GM12878 (cell line): ENCODE results near the gene MBD6. TPM values are rescaled to one million over a fixed set of nuclear protein-coding genes. Genes with fewer than 3 reads are reported as not detected.
A peak's percentile ranks its signal among the peaks of the same experiment; 100 is the strongest.

Source experiments
- ASH2L ChIP-seq: fragments of 300-600, 200-600 bp; sonication (generic); IDR thresholded peaks from 2 replicates; pipeline ENCODE4 v1.6.1; 2017; ENCODE audit warnings: low read depth, mild to moderate bottlenecking, borderline replicate concordance
- ATF7 ChIP-seq: fragments of 450-650 bp; IDR thresholded peaks from 2 replicates; pipeline ENCODE4 v1.6.1; 2016; ENCODE audit warnings: low read depth, mild to moderate bottlenecking
- BCL11A ChIP-seq: IDR thresholded peaks from 2 replicates; pipeline ENCODE4 v1.6.1; 2011; ENCODE audit warnings: low read depth, low read length
- BHLHE40 ChIP-seq, 2 experiments: fragments of 450-650 bp in 1 of 2; IDR thresholded peaks; 2 replicates each; pipeline ENCODE4 v1.6.1; 2011 to 2017; ENCODE audit warnings: low read depth in 2 of 2, borderline replicate concordance in 1 of 2, improper control_type of control experiment in 1 of 2, low read length in 1 of 2, mild to moderate bottlenecking in 1 of 2
- CHD2 ChIP-seq: IDR thresholded peaks from 2 replicates; pipeline ENCODE4 v1.6.1; 2011; ENCODE audit warnings: low read depth, low read length, improper control_type of control experiment, borderline replicate concordance
- EP300 ChIP-seq, 2 experiments: fragments of 150-350 bp in 1 of 2; IDR thresholded peaks; 2 replicates each; pipeline ENCODE4 v1.6.1; 2011 to 2012; ENCODE audit warnings: low read depth in 2 of 2, low read length in 2 of 2, borderline replicate concordance in 1 of 2, improper control_type of control experiment in 1 of 2, inconsistent platforms in 1 of 2; ENCODE audit not compliant: control insufficient read depth in 1 of 2
- FOXK2 ChIP-seq: fragments of 450-650 bp; IDR thresholded peaks from 2 replicates; pipeline ENCODE4 v1.6.1; 2017; ENCODE audit warnings: mild to moderate bottlenecking, moderate library complexity
- HDAC2 ChIP-seq: fragments of 200-600 bp; sonication (generic); IDR thresholded peaks from 2 replicates; pipeline ENCODE4 v1.6.1; 2017
- POLR2AphosphoS2 ChIP-seq: IDR thresholded peaks from 2 replicates; pipeline ENCODE4 v1.6.1; 2011; ENCODE audit warnings: low read depth, mild to moderate bottlenecking, low read length, improper control_type of control experiment, moderate library complexity
- POU2F2 ChIP-seq: IDR thresholded peaks from 3 replicates; pipeline ENCODE4 v1.6.1; 2011; ENCODE audit warnings: low read depth, mild to moderate bottlenecking, low read length, borderline replicate concordance
- RB1 ChIP-seq: fragments of 450-650 bp; formaldehyde crosslinking; IDR thresholded peaks from 2 replicates; pipeline ENCODE4 v1.6.1; 2017; ENCODE audit warnings: mild to moderate bottlenecking, borderline replicate concordance
- RUNX3 ChIP-seq: IDR thresholded peaks from 2 replicates; pipeline ENCODE4 v1.6.1; 2012; ENCODE audit warnings: low read length, inconsistent platforms
- SREBF2 ChIP-seq: IDR thresholded peaks from 2 replicates; pipeline ENCODE4 v1.6.1; 2012; ENCODE audit warnings: mild to moderate bottlenecking, low read length
- TAF1 ChIP-seq: IDR thresholded peaks from 2 replicates; pipeline ENCODE4 v1.6.1; 2011; ENCODE audit warnings: mild to moderate bottlenecking, low read depth, low read length, borderline replicate concordance
- ZNF207 ChIP-seq: fragments of 450-650 bp; IDR thresholded peaks from 2 replicates; pipeline ENCODE4 v1.6.1; 2014; ENCODE audit warnings: antibody characterized with exemption, mild to moderate bottlenecking, borderline replicate concordance
- ZNF384 ChIP-seq: IDR thresholded peaks from 2 replicates; pipeline ENCODE4 v1.6.1; 2012; ENCODE audit warnings: low read depth, mild to moderate bottlenecking, low read length, improper control_type of control experiment, borderline replicate concordance
- ZZZ3 ChIP-seq: IDR thresholded peaks from 2 replicates; pipeline ENCODE4 v1.6.1; 2011; ENCODE audit warnings: low read depth; ENCODE audit not compliant: control insufficient read depth, insufficient read length
- polyA plus RNA-seq, 11 experiments: library from polyadenylated mRNA; depleted of rRNA in 4 of 11; unstranded in 6 of 11; stranded (reverse) in 5 of 11; fragments of >200 nt; fragmentation: Nextera tagmentation in 4 of 11; fragmentation: Illumina TruSeq in 1 of 11; extraction: Ambion mirVana in 4 of 11; extraction: Trizol in 1 of 11; gene quantifications; 1 replicate in 1 of 11; 2 replicates in 10 of 11; pipeline versions ENCODE4 v1.2.1 to v1.2.3, GENCODE V29; 2011 to 2016; ENCODE audit warnings: inconsistent platforms in 2 of 11, missing spikeins in 2 of 11, low read depth in 1 of 11
- total RNA-seq, 4 experiments: library from RNA; depleted of rRNA in 3 of 4; stranded (reverse); fragments of >200 nt in 3 of 4; fragmentation: Illumina TruSeq in 1 of 4; extraction: Trizol in 1 of 4; gene quantifications; 2 replicates each; pipeline versions ENCODE4 v1.2.1 to v1.2.3, GENCODE V29; 2013 to 2021
- TF ChIP-seq, protein P1 (sequence below): fragments of 450-650 bp; IDR thresholded peaks from 2 replicates; pipeline ENCODE4 v1.6.1; 2016; ENCODE audit warnings: mild to moderate bottlenecking
- TF ChIP-seq, protein P2 (sequence below): fragments of 450-650 bp; formaldehyde crosslinking; IDR thresholded peaks from 2 replicates; pipeline ENCODE4 v1.5.0; 2022; ENCODE audit warnings: mild to moderate bottlenecking, missing genetic modification characterization
- TF ChIP-seq, protein P3 (sequence below): fragments of 450-650 bp; IDR thresholded peaks from 2 replicates; pipeline ENCODE4 v1.6.1; 2016; ENCODE audit warnings: mild to moderate bottlenecking, moderate library complexity, borderline replicate concordance

The MBD6 gene
- total and polyA plus RNA-seq, 10 of the 15 experiments (the other 5 are each of a cell fraction or from before 2014, with no cell fraction given): 1.5 to 52.7 (median 6.8) TPM

DNA sequence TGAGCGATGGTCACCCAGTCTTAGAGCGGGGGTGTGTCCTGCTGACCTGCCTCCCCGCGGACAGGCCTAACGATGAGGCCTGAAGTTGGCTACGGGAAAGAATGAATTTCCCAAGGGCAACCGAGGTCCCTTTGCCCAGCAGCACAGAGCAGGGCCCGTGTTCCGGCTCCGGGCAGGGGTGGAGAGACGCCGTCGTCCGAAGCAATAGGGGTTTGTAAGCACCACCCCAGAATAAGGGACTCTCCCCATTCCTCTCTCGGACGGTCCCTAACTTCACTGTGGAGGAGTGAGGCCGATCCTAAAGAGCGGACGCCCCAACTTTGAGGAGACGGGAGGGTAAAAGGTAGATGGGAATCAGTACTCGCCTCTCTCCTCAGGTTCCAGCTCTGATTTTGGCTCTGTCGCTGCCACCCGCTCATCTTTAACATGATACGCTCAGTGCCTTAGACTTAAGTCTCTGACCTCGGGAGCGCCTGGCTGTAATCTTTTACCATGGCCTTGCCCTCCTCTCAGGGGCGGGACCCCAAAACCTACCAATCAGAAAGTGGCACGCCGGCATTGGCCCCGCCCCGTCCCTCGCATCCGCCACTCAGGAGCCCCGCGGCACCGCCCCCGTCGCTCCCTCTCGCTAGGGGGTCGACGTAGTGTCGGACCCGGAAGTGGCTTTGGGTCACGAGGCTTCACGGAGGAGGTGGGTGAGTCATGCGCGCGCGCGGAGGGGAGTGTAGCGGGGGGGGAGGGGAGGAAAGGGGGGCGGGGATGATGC, 2.4 kb upstream of the MBD6 start, which contains the start of gene DDIT3 (continued):
- peak; percentile 98 for TF ChIP-seq POU2F2
- no peak for TF ChIP-seq SREBF2
- TF ChIP-seq FOXK2: no peak
- peak; percentile 99 for TF ChIP-seq POLR2AphosphoS2
- TF ChIP-seq RB1: peak; percentile 84
- TF ChIP-seq, protein P1, sequence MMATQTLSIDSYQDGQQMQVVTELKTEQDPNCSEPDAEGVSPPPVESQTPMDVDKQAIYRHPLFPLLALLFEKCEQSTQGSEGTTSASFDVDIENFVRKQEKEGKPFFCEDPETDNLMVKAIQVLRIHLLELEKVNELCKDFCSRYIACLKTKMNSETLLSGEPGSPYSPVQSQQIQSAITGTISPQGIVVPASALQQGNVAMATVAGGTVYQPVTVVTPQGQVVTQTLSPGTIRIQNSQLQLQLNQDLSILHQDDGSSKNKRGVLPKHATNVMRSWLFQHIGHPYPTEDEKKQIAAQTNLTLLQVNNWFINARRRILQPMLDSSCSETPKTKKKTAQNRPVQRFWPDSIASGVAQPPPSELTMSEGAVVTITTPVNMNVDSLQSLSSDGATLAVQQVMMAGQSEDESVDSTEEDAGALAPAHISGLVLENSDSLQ: peak; percentile 95
- peak; percentile 81 for TF ChIP-seq CHD2
- no peak for TF ChIP-seq HDAC2
- TF ChIP-seq TAF1: peak; percentile 97
- TF ChIP-seq ZNF207: 0 out of 2 replicates have a peak, but pooled peaks have one; percentile 44
- peak; percentile 55; the same call in 1 of the 2 replicates for TF ChIP-seq RUNX3
- TF ChIP-seq EP300 (IDR thresholded peaks at IDR 0.05; ENCODE audit: borderline replicate concordance in 1 of 2, control insufficient read depth in 1 of 2, low read depth in 2 of 2, low read length in 2 of 2): peak in 1 of 2 experiments; percentile 58; a peak in 1 of 4 replicates
- TF ChIP-seq ASH2L: no peak
- TF ChIP-seq, protein P2, sequence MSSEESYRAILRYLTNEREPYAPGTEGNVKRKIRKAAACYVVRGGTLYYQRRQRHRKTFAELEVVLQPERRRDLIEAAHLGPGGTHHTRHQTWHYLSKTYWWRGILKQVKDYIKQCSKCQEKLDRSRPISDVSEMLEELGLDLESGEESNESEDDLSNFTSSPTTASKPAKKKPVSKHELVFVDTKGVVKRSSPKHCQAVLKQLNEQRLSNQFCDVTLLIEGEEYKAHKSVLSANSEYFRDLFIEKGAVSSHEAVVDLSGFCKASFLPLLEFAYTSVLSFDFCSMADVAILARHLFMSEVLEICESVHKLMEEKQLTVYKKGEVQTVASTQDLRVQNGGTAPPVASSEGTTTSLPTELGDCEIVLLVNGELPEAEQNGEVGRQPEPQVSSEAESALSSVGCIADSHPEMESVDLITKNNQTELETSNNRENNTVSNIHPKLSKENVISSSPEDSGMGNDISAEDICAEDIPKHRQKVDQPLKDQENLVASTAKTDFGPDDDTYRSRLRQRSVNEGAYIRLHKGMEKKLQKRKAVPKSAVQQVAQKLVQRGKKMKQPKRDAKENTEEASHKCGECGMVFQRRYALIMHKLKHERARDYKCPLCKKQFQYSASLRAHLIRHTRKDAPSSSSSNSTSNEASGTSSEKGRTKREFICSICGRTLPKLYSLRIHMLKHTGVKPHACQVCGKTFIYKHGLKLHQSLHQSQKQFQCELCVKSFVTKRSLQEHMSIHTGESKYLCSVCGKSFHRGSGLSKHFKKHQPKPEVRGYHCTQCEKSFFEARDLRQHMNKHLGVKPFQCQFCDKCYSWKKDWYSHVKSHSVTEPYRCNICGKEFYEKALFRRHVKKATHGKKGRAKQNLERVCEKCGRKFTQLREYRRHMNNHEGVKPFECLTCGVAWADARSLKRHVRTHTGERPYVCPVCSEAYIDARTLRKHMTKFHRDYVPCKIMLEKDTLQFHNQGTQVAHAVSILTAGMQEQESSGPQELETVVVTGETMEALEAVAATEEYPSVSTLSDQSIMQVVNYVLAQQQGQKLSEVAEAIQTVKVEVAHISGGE (CRISPR knock-in tag): no peak
- no peak for TF ChIP-seq ZZZ3
- peak; percentile 64 to 85; a peak in 3 of 4 replicates for TF ChIP-seq BHLHE40 (IDR thresholded peaks at IDR 0.05; ENCODE audit: borderline replicate concordance in 1 of 2, low read depth in 2 of 2, low read length in 1 of 2)
- TF ChIP-seq, protein P3, sequence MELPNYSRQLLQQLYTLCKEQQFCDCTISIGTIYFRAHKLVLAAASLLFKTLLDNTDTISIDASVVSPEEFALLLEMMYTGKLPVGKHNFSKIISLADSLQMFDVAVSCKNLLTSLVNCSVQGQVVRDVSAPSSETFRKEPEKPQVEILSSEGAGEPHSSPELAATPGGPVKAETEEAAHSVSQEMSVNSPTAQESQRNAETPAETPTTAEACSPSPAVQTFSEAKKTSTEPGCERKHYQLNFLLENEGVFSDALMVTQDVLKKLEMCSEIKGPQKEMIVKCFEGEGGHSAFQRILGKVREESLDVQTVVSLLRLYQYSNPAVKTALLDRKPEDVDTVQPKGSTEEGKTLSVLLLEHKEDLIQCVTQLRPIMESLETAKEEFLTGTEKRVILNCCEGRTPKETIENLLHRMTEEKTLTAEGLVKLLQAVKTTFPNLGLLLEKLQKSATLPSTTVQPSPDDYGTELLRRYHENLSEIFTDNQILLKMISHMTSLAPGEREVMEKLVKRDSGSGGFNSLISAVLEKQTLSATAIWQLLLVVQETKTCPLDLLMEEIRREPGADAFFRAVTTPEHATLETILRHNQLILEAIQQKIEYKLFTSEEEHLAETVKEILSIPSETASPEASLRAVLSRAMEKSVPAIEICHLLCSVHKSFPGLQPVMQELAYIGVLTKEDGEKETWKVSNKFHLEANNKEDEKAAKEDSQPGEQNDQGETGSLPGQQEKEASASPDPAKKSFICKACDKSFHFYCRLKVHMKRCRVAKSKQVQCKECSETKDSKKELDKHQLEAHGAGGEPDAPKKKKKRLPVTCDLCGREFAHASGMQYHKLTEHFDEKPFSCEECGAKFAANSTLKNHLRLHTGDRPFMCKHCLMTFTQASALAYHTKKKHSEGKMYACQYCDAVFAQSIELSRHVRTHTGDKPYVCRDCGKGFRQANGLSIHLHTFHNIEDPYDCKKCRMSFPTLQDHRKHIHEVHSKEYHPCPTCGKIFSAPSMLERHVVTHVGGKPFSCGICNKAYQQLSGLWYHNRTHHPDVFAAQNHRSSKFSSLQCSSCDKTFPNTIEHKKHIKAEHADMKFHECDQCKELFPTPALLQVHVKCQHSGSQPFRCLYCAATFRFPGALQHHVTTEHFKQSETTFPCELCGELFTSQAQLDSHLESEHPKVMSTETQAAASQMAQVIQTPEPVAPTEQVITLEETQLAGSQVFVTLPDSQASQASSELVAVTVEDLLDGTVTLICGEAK: no peak
- TF ChIP-seq ATF7: peak; percentile 57
- TF ChIP-seq BCL11A: 0 out of 2 replicates have a peak, but pooled peaks have one; percentile 10
- no peak for TF ChIP-seq ZNF384
